ENCODE measurements around the gene MSH6. TPM values are rescaled to one million over a fixed set of nuclear protein-coding genes. Genes with fewer than 3 reads are reported as not detected.

The MSH6 gene
- total RNA-seq, 1 donor from 2014 or later: 34.9 TPM

DNA sequence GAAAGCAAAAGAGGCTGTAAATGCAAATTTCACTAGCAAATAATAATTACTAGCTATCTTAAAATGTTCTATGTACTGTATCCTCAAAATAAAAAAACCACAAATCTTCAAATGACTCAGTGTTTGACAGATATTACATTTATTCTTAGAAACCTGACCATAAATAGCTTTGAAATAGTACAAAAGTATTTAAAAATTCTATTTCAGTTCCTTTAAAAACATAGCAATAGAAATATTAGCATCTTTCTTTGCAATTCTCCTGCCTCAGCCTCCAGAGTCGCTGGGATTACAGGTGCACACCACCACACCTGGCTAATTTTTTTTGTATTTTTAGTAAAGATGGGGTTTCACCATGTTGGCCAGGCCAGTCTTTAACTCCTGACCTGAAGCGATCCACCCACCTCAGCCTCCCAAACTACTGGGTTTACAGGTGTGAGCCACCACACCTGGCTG, 50.6 kb downstream of the MSH6 start:
- TF ChIP-seq, protein P1, sequence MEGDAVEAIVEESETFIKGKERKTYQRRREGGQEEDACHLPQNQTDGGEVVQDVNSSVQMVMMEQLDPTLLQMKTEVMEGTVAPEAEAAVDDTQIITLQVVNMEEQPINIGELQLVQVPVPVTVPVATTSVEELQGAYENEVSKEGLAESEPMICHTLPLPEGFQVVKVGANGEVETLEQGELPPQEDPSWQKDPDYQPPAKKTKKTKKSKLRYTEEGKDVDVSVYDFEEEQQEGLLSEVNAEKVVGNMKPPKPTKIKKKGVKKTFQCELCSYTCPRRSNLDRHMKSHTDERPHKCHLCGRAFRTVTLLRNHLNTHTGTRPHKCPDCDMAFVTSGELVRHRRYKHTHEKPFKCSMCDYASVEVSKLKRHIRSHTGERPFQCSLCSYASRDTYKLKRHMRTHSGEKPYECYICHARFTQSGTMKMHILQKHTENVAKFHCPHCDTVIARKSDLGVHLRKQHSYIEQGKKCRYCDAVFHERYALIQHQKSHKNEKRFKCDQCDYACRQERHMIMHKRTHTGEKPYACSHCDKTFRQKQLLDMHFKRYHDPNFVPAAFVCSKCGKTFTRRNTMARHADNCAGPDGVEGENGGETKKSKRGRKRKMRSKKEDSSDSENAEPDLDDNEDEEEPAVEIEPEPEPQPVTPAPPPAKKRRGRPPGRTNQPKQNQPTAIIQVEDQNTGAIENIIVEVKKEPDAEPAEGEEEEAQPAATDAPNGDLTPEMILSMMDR (IDR thresholded peaks at IDR 0.05; ENCODE audit: partially characterized antibody, unreplicated experiment): no peak
- no peak for DNase-seq
- H3K27me3 Mint-ChIP-seq (ENCODE audit: unreplicated experiment): no peaks in the 10 kb centered on the region
- no peaks in the 10 kb centered on the region for H3K4me1 Mint-ChIP-seq (ENCODE audit: low read depth, unreplicated experiment)
- no peaks in the 10 kb centered on the region for H3K36me3 Mint-ChIP-seq (ENCODE audit: unreplicated experiment)
- no peaks in the 10 kb centered on the region for H3K9me3 Mint-ChIP-seq (ENCODE audit: unreplicated experiment)
- H3K27ac Mint-ChIP-seq (ENCODE audit: unreplicated experiment): no peak overlapping the region
- H3K4me3 Mint-ChIP-seq (ENCODE audit: unreplicated experiment): no peak overlapping the region

DNA sequence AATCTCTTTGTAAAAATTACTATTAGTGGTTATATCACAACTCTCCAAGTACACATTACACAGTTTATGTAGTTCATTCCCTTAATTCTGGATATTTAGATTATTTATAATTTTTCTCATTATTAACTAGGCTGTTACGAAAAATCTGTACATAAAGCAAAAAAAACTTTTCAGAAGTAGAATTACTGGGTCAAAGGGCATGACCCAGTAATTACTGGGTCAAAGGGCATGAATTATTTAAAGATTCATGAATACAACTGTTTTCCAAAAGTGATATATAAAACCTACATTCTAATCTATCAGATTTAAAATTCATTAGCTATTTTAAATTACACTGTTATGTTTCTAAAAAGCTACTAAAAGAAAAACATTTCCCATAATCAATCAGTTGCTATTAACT, 55.3 kb downstream of the MSH6 start:
- no peak for DNase-seq
- no peak overlapping the region for H3K27ac Mint-ChIP-seq (ENCODE audit: unreplicated experiment)
- H3K9me3 Mint-ChIP-seq (ENCODE audit: unreplicated experiment): no peaks in the 10 kb centered on the region

GRCh38 chr2:47838686-47839085, 55.7 kb downstream of the MSH6 start:
- Mint-ChIP-seq H3K4me1 (ENCODE audit: low read depth, unreplicated experiment) (no peaks in the 10 kb centered on the region), H3K4me3 (ENCODE audit: unreplicated experiment) (no peak overlapping the region), H3K27me3 (ENCODE audit: unreplicated experiment) (no peaks in the 10 kb centered on the region), H3K27ac (ENCODE audit: unreplicated experiment) (no peak overlapping the region), H3K9me3 (ENCODE audit: unreplicated experiment) (no peaks in the 10 kb centered on the region), H3K36me3 (ENCODE audit: unreplicated experiment) (no peaks in the 10 kb centered on the region)
- TF ChIP-seq, protein P1 (IDR thresholded peaks at IDR 0.05; ENCODE audit: partially characterized antibody, unreplicated experiment): no peak
- DNase-seq: no peak

More for the DNA sequence above, 55.3 kb downstream of the MSH6 start:
- TF ChIP-seq, protein P1 (IDR thresholded peaks at IDR 0.05; ENCODE audit: partially characterized antibody, unreplicated experiment): no peak
- H3K36me3 Mint-ChIP-seq (ENCODE audit: unreplicated experiment): no peaks in the 10 kb centered on the region
- H3K27me3 Mint-ChIP-seq (ENCODE audit: unreplicated experiment): no peaks in the 10 kb centered on the region
- H3K4me1 Mint-ChIP-seq (ENCODE audit: low read depth, unreplicated experiment): no peaks in the 10 kb centered on the region
- no peak overlapping the region for H3K4me3 Mint-ChIP-seq (ENCODE audit: unreplicated experiment)

DNA sequence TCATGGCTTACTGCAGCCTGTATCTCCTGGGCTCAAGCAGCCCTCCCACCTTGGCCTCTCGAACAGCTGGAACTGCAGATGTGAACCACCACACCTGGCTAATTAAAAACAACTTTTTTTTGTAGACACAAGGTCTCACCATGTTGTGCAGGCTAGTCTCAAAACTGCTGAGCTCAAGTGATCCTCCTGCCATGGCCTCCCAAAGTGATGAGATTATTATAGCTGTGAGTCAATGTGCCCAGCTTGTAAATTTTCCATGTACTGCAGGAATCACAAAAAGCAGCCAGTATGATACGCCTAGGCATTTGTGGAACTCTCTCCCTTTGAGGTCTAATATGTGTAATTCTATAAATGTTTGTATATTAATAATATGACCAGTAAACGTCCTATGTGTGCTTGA, 59.9 kb downstream of the MSH6 start:
- H3K4me3 Mint-ChIP-seq (ENCODE audit: unreplicated experiment): no peak overlapping the region
- DNase-seq: no peak
- peaks cover 5% of the 10 kb centered on the region for H3K27me3 Mint-ChIP-seq (ENCODE audit: unreplicated experiment)
- H3K27ac Mint-ChIP-seq (ENCODE audit: unreplicated experiment): no peak overlapping the region
- no peaks in the 10 kb centered on the region for H3K4me1 Mint-ChIP-seq (ENCODE audit: low read depth, unreplicated experiment)
- no peaks in the 10 kb centered on the region for H3K9me3 Mint-ChIP-seq (ENCODE audit: unreplicated experiment)
- H3K36me3 Mint-ChIP-seq (ENCODE audit: unreplicated experiment): no peaks in the 10 kb centered on the region
- TF ChIP-seq, protein P1 (IDR thresholded peaks at IDR 0.05; ENCODE audit: partially characterized antibody, unreplicated experiment): no peak

GRCh38 chr2:47843407-47843806, 60.5 kb downstream of the MSH6 start:
- TF ChIP-seq, protein P1 (IDR thresholded peaks at IDR 0.05; ENCODE audit: partially characterized antibody, unreplicated experiment): no peak
- no peak for DNase-seq
- Mint-ChIP-seq H3K9me3 (ENCODE audit: unreplicated experiment) (no peaks in the 10 kb centered on the region), H3K4me3 (ENCODE audit: unreplicated experiment) (no peak overlapping the region), H3K36me3 (ENCODE audit: unreplicated experiment) (no peaks in the 10 kb centered on the region), H3K27ac (ENCODE audit: unreplicated experiment) (no peak overlapping the region), H3K4me1 (ENCODE audit: low read depth, unreplicated experiment) (no peaks in the 10 kb centered on the region), H3K27me3 (ENCODE audit: unreplicated experiment) (peaks cover 5% of the 10 kb centered on the region)

All from glutamatergic neuron (in vitro differentiated cells).